HPDE6-E6E7 (cell line): ENCODE data around the gene MYO1E.

ENCODE experiments used
- DNase-seq: peaks from one replicate; pipeline ENCODE4 v3.0.0; 2011; ENCODE audit warnings: missing footprints; ENCODE audit errors: extremely low spot score

The MYO1E gene

DNA sequence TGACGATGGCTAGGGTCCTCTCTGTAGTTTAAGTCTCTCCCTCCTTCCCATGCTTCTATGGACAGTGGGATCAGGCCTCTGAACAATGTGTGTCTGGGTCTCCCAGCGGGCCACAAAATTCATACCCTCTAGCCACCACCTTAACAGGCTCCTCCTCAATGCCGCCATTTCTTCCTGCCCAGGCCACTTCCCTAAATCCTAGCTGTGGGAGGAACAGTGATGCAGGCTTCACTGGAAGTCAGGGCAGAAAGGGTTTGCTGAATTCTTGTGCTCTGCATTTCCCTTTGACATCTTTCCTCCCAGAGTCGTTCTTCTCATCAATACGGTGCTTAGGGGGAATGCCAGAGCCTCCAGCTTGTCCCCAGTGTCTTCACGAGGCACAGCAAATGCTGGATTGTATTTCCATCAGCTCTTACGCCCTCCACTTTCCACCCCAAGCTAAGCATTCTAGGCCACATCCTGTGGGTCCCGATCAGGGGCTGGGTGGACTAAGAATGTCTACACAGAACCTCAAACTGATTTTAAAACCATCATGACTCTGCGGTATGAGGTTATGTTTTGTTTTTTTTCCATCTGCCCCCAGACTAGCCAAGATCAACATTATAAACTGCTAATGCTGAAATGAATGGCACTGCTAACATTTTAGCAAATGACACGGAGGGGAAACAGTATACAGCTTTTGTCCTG is 177.9 kb downstream of the MYO1E start:
- no peak for DNase-seq

DNA sequence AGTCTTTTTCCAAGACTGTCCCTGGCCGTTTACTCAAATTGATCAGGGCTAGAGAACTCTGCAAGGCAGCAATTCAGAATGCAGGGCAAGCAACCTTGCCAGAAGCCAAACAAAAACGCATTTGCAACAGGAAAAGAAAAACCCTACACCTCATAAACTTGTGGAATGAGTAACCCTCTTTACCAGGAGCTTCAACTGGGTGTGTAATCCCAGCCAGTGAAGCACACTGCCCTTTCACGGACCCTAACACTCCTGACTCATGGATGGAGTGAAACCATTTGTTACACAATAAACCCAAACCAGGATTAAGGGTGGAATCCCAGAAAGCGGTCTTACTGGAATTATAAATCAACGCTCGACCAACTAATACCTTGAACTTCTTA is 180.8 kb downstream of the MYO1E start:
- peak; percentile 94 for DNase-seq

DNA sequence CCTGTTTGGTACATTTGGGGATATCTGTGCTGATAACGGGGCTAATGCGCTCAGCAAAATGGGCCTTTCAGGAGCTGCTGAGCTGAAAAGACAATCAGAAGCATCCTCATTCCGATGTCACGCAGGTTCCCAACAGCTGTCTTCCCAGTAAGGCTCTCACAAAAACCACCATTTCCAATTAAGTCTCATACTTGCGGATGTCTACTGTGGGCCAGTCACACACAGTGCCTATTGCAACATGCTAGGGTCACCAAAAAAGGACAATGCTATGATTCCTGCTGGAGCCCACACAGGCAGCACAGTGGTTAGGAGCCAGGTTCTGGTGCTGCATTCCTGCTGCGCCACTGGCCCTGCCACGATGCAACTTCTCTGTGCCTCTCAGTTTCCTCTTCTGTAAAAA is 182.4 kb downstream of the MYO1E start:
- DNase-seq: no peak

DNA sequence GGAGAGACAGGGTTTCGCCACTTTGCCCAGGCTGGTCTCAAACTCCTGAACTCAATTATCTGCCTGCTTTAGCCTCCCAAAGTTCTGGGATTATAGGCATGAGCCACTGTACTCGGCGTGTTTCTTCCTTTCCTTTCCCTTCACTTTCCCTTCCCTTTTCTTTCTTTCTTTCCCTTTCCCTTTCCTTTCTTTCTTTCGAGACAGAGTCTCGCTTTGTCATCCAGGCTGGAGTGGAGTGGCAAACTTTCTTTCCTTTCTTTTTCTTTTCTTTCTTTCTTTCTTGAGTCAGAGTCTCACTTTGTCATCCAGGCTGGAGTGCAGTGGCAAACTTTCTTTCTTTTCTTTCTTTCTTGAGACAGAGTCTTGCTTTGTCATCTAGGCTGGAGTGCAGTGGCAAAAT is 183.4 kb downstream of the MYO1E start:
- no peak for DNase-seq

DNA sequence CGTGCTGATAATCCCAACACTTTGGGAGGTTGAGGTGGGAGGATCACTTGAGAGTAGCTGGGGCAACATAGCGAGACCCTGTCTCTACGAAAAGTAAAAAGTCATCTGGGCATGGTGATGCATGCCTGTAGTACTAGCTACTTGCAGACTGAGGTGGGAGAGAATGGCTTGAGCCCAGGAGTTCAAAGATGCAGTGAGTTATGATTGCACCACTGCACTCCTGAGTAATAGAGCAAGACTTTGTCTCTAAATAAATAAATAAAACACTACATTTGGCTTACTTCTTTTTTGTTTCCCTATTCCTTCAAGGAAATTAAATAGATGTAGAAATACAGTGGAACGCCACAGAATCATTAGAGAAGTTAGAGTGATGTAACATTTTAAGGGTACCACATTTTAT is 186.2 kb downstream of the MYO1E start:
- no peak for DNase-seq

DNA sequence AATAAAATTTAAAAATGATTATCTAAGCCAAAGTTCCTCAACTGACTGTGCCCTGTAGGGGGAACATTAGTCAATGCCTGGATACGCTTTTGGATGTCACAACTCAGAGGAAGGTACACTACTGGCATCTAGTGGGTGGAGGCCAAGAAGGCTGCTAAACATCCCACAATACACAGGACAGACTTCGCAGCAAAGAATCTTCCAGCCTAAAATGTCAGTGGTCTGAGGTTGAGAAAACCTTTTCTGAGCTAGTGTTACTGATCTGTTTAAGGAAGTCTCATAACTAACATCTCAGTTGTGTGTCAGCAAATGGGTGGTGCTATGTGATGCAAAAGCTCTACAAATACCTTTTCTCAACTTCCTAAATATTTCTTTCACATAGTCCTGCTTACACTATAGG is 186.9 kb downstream of the MYO1E start:
- no peak for DNase-seq

DNA sequence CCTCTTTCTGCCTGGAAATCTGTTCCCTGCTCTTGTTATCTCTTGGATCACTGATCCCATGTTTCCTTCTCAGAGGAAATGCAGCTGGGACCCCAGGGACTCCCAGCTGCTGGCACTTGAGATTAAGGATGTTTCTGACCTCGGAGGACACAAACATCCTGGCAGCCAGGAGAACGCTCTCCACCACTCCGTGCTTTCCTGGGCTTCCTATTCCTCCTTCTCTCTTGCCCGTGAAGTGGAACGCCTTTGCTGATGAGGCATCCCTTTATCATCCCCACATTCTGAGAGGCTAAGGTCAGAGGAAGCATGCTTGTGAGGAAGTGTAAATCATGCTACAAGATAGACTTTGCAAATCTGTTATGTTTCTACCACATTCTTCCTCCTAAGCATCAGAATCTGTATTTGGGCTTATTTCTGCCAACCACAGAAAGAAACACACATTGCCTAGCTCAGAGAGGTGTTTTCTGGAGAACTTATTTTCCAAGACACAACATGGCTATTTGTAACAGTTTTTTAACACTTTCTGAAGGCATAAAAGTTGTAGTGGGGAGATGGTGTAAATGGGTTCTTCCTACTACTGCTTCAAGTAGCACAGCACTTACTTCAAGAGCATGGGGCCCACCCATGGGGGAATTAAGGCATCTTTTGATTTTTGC is 191.6 kb downstream of the MYO1E start:
- no peak for DNase-seq

DNA sequence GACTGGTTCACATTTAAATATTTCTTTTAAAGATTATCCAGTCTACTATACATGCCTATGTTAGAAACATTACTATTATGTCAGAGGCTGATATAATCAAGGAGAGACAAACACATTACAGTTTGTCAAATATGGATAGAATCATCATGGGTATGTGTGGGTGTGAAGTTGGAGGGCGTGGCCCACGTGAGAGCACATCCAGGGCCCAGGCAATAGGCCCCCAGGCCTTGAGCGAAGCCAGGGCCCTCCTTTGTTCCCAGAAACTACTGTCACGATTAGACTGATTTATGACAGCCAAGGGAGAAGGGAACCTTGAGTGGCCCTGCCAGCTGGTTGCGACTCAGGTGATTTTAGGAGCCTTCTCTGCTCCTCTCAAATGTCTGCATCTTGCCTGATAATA is 193.0 kb downstream of the MYO1E start:
- no peak for DNase-seq

DNA sequence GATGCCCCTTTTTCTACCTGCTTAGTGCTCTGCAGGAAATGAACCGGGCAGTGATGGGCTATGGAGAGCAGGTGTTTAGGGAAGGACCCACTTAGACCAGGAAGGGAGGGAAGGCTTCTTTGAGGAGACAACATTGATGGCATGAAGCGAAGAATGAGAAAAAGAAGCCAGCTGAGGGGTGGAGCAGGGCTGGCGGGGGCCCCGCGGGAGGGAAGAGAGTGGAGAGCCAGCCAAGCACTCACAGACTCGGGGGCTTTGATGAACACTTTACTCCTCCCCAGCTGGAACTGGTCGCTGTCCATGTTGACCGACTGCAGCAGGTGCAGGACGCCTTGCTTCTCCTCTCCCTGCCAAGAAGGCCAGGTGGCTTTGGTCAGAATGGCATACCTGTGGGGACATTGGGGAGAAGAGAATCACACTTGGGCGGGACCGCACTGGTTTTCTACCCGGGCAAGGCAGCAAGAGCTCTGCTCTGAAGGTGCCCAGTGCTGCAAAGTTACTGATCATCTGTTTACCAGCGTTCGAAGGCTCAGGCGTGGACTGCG is 194.4 kb downstream of the MYO1E start:
- DNase-seq: no peak

DNA sequence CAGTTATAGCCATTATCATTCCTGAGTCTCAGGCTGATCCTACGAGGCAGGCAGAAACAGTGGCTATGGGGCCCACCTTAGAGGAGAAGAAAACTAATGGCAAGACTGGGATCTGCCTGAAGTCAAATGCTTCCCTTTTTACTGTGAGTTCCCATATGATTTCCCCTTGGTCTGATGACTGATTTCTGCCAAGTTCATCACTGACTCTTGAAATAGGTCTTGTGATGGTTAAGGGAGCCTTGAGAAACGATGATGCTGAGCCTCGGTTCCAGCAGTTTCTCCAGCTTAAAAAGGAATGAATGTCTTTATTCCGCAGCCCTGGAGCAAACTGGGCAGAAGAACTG is 195.4 kb downstream of the MYO1E start:
- no peak for DNase-seq

DNA sequence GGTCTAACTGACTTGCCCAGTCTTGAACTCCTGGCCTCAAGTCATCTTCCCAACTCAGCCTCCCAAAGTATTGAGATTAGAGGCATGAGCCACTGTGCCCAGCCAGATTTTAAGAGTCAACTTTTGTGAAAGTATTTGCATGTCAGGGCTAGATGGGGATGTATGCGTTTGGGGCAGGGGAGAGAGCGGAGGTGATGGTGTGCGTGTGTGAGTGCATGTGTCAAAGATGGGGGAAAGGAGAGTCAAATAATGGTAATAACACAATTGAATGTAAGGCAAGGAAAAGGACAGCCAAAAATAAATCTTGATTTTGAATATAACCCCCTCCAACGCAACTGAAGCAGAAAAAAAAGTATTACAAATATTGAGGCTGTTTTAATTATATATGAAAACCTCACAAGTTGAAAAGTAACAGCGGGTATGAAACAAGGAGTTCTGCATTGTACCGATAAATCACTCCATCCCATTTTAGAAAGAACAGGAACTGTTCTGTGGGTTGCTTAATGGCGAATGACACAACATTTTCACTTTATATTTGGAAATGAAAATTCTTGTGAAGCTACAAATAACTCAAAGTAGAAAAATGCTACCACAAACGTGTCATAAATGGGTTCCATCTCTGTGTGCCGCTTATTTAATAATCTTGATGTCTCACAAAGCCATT is 195.9 kb downstream of the MYO1E start:
- no peak for DNase-seq

DNA sequence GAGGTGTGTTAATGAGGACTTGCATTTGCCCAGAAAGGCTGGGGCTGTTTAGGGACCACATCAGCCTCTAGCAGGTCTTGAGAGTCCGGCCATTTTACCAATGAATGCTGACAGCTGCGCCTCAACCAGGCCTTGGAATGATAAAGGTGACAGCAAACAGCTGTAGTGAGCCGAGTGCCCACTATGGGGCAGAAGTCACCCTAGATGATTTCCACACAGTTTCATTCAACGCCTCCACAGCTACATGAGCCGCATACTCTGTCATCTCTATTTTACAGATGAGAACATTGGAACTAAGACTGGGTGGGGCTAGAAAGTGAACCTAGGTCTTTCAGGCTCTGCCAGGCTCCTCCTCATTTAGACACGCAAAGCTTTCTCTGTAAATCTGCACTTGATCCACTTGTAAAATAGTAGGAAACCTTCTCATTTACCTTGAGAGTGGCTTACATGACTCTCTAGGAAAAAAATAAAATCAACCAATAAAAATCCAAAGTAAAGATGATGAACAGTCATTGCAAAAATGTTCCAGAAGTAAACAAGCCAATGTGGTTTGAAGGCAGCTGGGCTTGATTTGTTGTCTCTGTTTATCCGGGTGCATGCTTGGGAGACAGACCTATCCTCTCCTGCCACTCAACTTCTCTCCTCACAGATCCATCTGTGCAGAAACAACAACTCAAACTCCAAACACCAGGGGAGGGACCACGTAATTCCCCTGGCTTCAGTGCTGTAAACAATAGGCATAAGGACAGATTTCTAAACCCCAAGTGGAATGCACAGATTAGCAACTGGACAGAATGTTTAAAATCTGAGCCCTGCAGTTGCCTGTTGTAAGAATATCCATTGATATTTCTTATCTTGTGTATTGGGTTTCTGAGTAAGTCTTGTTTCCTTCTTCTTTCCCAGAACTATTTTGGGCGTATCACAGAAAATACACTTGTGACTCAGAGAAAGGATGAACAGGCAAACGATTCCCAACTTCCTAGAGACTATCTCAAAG is 197.5 kb downstream of the MYO1E start:
- no peak for DNase-seq

DNA sequence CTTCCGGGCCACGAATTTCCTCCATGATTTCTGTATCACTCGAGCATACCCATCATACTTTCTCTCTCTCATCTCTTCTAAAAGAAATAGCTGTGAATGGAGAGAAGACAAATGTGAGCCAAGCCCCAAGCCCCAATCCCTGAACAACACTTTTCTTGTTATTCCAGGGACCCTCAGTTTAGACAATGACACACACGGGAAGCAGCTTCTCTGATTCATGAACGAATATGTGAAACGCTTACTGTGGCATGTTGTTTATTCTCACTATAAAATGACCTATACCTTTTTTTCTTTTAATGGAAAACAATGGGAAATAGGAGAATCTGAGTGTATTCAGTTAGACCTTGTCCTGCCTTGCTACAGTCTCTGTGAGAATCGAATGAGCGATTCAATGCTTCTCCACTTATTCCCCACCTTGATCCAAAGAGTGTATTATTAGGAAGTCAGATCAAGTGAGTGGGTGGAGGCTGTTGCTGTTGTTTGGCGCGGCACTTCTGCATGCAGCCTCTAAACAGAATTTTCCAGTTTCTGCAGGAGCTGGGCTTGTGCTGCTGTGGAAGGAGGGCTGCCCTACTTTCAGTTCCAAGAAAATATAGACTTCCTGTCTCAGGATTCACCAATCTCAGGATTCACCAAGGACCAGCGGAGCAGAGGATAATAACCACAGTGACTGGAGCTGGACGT is 198.4 kb downstream of the MYO1E start:
- DNase-seq: no peak

DNA sequence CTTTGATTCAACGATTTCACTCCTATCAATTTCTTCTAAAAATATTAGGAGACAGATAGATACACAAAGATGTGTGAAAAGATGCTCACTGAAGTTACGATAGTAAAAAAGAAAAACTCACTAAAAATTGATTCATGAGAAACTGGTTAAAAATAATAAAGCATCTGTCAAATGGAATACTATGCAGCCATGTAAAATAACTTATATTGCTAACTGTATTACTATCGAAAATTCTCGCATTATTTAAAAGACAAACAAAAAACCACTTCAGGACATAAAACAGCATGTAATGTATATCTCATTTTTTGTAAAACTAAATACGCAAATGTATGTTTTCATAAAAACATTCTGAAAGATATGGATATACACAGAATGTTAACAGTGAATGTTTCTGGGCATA is 199.5 kb downstream of the MYO1E start:
- DNase-seq: no peak

DNA sequence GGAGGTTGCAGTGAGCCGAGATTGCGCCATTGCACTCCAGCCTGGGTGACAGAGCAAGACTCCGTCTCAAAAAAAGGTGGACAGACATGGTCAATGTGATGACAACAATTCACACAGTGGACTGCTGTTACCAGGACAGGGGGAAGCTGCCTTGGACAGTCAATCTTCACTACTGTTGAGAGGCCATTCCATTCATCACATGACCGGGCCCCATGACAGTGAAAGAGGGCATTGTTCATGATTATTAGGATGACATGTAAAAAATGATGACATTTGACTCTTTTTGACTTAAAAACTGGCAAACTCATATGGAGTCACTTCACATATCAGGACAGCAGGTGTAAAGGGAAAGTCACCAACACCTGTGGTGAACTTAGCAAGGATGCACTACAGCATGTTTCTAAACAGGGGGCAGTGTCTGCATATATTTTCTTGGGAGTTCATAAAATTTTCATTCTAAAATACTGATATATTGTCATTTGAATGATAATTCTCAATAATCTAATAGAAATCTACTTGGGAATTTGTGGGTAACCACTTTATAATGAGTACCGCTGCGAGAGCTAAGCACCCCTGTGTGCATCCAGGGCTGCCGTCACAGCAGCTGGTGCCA is 200.3 kb downstream of the MYO1E start:
- DNase-seq: no peak

DNA sequence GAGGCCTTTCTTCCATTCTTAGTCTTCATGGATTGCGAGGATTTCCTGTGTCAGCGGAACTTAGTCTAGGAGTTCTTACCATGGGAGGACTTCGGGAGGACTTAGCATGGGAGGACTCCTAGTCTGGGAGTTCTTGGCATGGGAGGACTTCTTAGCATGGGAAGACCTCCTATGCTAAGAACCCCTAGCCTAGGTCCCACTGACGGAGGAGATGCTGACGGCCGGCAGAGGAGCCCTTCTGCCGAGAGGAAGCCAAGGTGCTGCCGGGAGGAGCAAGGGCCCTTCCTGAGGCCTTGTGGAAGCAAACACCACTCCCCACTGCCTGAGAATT is 201.6 kb downstream of the MYO1E start:
- no peak for DNase-seq

DNA sequence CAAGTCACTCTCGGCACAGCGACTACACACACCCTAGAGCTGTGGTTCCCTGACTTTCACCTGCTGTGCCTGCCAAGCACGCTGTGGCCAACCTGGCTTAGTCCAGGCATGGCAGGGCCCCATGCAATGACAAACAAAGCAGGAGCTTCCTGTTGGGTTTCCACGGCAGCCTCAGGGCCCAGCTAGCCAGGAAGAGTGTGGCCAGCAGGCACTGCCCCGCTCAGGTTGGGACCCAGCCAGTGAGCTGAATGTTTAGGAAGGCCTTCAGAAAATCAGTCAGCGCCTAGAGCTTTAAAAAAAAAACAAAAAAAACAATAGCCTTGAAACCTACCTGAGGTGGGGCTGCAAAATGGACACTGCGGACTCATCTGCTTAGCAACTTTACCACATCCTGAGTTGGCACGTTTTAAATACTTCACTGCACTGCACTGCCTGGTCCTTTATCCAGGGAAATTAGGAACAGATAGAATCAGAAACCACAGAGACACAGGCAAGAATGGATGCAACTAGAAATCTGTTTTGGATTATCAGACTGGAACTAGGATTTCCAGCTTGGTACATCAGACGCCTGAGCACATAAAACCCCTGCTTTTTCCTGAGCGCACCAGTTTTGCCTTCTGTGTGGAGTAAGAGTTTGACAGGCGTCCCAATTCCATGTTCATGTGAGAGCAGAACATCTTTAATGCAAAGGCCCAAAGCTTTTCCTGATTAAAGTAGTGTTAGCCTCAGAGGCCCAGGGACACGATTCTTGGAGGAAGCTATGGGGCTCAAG is 202.2 kb downstream of the MYO1E start:
- DNase-seq: peak; percentile 66

DNA sequence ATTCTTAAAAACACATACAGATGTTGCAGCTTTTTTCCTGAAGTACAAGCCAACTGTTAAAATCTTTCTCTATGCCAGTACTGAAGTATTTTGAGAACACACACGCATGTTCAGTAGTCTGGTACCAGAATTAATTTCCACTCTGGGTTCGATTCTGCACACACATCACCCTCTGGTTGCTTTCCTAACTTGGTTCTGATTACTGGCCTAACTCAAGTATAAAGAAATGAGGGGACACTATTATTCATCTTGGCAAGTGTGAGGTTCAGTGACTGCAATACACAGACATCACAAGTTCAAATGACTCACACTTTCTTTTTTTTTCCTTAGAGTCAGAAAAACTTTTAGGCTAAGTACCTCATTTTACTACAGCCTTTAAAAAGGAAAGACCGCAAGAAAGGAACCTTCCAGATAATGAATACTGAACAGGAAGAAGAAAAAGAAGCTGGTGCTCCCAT is 203.4 kb downstream of the MYO1E start:
- no peak for DNase-seq

DNA sequence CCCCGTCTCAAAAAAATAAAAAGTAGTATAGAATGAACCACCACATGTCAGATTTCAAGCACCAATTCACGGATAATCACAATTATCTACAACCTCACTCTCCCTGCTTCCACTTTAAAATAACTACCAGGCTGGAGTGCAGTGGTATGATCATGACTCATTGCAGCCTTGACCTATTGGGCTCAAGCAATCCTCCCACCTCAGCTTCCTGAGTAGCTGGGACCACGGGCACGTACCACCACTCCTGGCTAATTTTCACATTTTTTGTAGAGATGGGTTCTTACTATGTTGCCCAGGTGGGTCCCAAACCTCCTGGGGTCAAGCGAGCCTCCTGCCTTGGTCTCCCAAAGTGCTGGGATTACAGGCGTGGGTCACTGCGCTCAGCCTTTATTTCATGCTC is 204.1 kb downstream of the MYO1E start:
- DNase-seq: no peak

DNA sequence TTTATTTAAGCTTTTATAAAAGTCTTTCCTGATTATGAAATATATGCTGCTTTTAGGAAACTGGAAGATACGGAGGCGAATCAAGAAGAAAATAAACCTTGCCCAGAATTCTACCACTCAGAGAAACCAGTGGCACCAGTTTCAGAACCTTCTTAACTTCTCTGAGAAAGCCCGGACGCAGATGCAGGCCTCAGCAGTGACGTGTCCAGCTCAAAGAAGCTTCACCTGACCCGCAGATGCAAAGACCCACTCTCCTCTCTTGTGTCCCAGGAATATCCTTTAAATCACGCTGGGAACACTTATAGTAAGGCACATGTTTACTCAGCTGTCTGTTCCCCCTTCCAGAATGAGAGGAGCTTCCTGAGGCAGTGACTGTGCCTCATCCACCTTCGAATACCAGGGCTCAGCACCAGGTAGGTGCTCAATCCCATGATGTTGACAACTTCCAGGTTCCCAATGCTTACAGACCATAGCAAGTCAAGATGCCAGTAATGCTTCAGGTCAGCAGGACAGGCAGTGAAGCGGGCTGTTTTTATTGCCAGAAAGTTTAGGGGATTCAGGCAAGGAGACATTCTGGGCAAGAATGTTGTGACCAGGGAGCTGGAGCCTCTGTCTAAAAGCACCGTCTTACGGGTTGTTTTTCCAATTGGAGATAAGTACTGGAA is 205.9 kb downstream of the MYO1E start:
- no peak for DNase-seq
